ENCODE results near the gene GLOD4. TPM values are rescaled to one million over a fixed set of nuclear protein-coding genes. Genes with fewer than 3 reads are reported as not detected.

The GLOD4 gene
- total RNA-seq, 1 experiment from 2014 or later, result 36.8 TPM

GRCh38 chr17:728911-729310, 53.2 kb downstream of the GLOD4 start:
- in situ Hi-C loops (cut with HindIII; ENCODE audit: low pct_unique_long_range_greater_than_20kb, low sequenced_read_pairs), result no loop called here
- DNase-seq (ENCODE audit: low read depth), result no peak

GRCh38 chr17:726271-726919, 55.7 kb downstream of the GLOD4 start:
- no peak for DNase-seq (ENCODE audit: low read depth)
- in situ Hi-C loops (cut with HindIII; ENCODE audit: low pct_unique_long_range_greater_than_20kb, low sequenced_read_pairs), result no loop called here

- DNase-seq (ENCODE audit: low read depth), result no peak
- in situ Hi-C loops (cut with HindIII; ENCODE audit: low pct_unique_long_range_greater_than_20kb, low sequenced_read_pairs), result no loop called here
Measured at GRCh38 chr17:725746-726145, 56.3 kb downstream of the GLOD4 start.

GRCh38 chr17:725084-725483, 57.0 kb downstream of the GLOD4 start:
- DNase-seq (ENCODE audit: low read depth), result no peak
- in situ Hi-C loops (cut with HindIII; ENCODE audit: low pct_unique_long_range_greater_than_20kb, low sequenced_read_pairs), result no loop called here

- in situ Hi-C loops (cut with HindIII; ENCODE audit: low pct_unique_long_range_greater_than_20kb, low sequenced_read_pairs), result no loop called here
- DNase-seq (ENCODE audit: low read depth), result no peak
Measured at GRCh38 chr17:721540-721937, 60.5 kb downstream of the GLOD4 start.

GRCh38 chr17:720706-721539, 61.2 kb downstream of the GLOD4 start:
- DNase-seq (ENCODE audit: low read depth), result no peak
- in situ Hi-C loops (cut with HindIII; ENCODE audit: low pct_unique_long_range_greater_than_20kb, low sequenced_read_pairs), result no loop called here

GRCh38 chr17:718075-718474, 64.0 kb downstream of the GLOD4 start:
- in situ Hi-C loops (cut with HindIII; ENCODE audit: low pct_unique_long_range_greater_than_20kb, low sequenced_read_pairs), result no loop called here
- DNase-seq (ENCODE audit: low read depth), result no peak

Other genes with a start within 250 kb of the GLOD4 start
- 2.5 and 8.4 TPM in 2 replicates for gene VPS53, start 67.4 kb downstream of the GLOD4 start, total RNA-seq (2014; rRNA removed; shearing (Covaris generic); ENCODE audit: low replicate concordance)
- 25.7 and 34.3 TPM in 2 replicates for gene TLCD3A, start 49.7 kb downstream of the GLOD4 start, total RNA-seq (2014; rRNA removed; shearing (Covaris generic); ENCODE audit: low replicate concordance)
- 16.2 and 25.6 TPM in 2 replicates for gene GEMIN4, start 30.0 kb downstream of the GLOD4 start, total RNA-seq (2014; rRNA removed; shearing (Covaris generic); ENCODE audit: low replicate concordance)
- 36.2 and 40.6 TPM in 2 replicates for gene MRM3, start 73 bp upstream of the GLOD4 start, total RNA-seq (2014; rRNA removed; shearing (Covaris generic); ENCODE audit: low replicate concordance)
- gene NXN, start 197.5 kb upstream of the GLOD4 start, total RNA-seq (2014; rRNA removed; shearing (Covaris generic); ENCODE audit: low replicate concordance), result 61.6 and 65.7 TPM in 2 replicates
- 12.5 and 19.8 TPM in 2 replicates for gene TIMM22, start 214.8 kb upstream of the GLOD4 start, total RNA-seq (2014; rRNA removed; shearing (Covaris generic); ENCODE audit: low replicate concordance)

Measured in Caki2 (cell line).